NOMO-1 treated with dmso at 0.1 percent for 144 hours (cell line): ENCODE measurements around the gene SPSB2.

Source experiments
- DNase-seq: peaks from one replicate; lab custom pipeline; 2025; ENCODE audit not compliant: unreplicated experiment; lab: John Stamatoyannopoulos, UW

The SPSB2 gene

GRCh38 chr12:6833189-6833890 is 39.8 kb downstream of the SPSB2 start:
- DNase-seq: no peak

DNA sequence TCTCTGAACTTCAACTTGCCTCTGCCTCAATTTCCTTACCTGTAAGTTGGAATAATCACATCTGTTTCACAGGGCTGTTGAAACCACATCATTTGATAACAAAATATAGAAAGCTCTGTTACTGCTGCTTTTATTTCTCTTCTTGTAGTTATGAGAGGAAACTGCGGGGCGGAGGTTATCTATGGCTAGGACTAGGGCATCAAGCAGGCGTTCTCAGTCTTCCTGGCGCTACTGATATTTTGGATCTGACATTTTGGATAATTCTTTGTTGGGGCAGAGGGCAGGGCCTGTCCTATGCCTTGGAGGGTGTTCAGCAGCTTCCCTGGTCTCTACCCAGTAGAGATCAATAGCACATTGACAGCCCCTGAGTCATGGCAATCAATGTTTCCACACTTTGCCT is 41.0 kb downstream of the SPSB2 start:
- no peak for DNase-seq

- DNase-seq: no peak
These were observed 41.6 kb downstream of the SPSB2 start for GRCh38 chr12:6831450-6831995.

- DNase-seq: no peak
These were observed 42.1 kb downstream of the SPSB2 start for GRCh38 chr12:6830999-6831398.

- DNase-seq: no peak
These were observed 42.7 kb downstream of the SPSB2 start for GRCh38 chr12:6830286-6830890.

GRCh38 chr12:6829536-6830220 is 43.4 kb downstream of the SPSB2 start:
- no peak for DNase-seq

- DNase-seq: no peak
These were observed 44.1 kb downstream of the SPSB2 start for GRCh38 chr12:6828781-6829535.

DNA sequence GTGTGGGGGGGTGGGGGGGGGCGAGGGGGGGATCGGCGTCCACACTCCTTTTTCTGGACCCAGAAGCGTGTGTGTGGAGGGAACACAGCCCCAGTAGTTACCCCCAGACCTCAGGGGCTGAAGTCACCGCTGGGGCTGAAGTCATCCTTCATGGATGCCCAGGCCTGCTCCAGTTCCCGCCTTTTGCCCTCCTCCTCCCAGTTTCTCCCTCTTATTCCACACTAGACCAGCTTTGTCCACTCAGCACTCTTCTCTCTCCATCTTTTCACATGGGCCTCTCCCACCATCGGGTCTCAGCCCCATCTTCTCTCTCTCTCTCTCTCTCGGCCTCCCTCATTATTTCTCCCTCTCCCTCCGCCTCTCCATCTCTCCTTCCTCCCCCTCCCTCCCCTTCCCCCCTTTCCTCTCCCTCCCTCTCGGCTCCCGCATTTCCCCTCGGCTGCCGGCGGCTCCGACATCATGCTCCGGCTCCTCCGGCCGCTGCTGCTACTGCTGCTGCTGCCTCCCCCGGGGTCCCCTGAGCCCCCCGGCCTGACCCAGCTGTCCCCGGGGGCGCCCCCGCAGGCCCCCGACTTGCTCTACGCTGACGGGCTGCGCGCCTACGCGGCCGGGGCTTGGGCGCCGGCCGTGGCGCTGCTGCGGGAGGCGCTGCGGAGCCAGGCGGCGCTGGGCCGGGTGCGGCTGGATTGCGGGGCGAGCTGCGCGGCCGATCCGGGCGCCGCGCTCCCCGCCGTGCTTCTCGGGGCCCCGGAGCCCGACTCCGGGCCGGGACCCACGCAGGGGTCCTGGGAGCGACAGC is 44.9 kb downstream of the SPSB2 start, which contains the start of gene P3H3:
Gene P3H3, plus strand, starts transcription at position 426 of the 799 bp plus-strand sequence. Its CDS starts 34 bp downstream, at position 460.
- no peak for DNase-seq

DNA sequence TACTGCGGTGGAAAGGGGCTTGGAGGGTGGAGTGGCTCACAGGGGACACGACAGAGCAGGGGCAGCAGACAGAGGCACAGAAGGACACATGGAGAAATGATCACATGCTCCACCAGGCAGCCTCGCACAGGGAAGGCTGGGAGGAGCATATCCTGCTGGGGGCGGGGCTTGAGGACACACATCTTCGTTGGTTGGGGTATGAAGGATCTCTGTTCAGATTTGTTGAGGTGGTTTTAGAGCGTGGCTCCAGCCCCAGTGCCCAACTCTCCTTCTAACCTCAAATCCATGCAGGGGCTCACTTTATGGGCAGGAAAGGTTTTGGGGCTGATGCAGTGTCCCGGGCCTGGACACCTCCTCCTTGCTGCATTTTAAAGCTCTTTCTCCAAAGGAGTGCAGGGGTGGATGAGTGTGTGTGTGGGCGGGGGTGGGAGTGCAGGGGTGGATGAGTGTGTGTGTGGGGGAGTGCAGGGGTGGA is 45.6 kb downstream of the SPSB2 start:
- DNase-seq: no peak

GRCh38 chr12:6826734-6827436 is 46.2 kb downstream of the SPSB2 start:
- DNase-seq: no peak

GRCh38 chr12:6826125-6826733 is 46.9 kb downstream of the SPSB2 start:
- DNase-seq: no peak

DNA sequence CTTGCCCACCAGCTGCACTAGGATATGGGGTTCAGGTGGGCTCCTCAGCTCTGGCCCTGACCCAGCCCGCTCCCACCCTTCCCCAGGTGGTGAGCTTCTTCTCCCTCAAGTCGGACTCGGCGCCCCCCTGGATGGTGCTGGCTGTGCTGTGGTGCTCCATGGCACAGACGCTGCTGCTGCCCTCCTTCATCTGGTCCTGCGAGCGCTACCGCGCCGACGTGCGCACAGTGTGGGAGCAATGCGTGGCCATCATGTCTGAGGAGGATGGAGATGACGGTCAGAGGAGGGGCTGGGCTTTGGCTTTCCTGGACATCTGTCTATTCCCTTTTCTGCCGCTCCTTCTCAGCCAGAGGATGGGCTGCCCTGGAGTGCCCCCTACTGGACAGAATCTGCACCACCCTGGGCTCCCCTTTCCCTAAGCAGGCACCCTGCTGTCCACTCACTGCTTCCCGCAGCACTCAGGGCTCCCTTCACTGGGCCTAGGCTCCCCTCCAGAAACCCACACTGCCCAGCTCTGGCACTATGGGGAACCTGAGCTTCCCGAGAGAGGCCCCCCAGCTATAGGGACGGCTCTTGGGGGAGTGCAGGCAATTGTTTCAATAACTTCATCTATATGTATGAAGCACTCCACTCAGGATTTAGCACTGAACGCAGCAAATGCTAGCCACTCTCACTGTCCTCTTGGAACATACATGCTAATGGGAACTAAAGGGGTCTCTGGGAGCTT is 47.5 kb downstream of the SPSB2 start:
- peak; percentile 55 for DNase-seq

- no peak for DNase-seq
These were observed 48.2 kb downstream of the SPSB2 start for GRCh38 chr12:6824901-6825381.

DNA sequence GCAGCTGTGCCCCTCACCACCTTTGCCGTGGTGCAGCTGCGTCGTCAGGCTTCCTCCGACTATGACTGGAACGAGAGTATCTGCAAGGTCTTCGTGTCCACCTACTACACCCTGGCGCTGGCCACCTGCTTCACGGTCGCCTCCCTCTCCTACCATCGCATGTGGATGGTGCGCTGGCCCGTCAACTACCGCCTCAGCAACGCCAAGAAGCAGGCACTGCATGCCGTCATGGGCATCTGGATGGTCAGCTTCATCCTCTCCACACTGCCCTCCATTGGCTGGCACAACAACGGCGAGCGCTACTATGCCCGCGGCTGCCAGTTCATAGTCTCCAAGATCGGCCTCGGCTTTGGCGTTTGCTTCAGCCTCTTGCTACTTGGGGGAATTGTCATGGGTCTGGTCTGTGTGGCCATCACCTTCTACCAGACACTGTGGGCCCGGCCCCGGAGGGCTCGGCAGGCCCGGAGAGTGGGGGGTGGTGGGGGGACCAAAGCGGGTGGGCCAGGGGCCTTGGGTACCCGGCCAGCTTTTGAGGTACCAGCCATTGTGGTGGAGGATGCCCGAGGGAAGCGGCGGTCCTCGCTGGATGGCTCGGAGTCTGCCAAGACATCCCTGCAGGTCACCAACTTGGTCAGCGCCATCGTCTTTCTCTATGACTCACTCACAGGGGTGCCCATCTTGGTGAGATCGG is 48.9 kb downstream of the SPSB2 start:
- DNase-seq: no peak

DNA sequence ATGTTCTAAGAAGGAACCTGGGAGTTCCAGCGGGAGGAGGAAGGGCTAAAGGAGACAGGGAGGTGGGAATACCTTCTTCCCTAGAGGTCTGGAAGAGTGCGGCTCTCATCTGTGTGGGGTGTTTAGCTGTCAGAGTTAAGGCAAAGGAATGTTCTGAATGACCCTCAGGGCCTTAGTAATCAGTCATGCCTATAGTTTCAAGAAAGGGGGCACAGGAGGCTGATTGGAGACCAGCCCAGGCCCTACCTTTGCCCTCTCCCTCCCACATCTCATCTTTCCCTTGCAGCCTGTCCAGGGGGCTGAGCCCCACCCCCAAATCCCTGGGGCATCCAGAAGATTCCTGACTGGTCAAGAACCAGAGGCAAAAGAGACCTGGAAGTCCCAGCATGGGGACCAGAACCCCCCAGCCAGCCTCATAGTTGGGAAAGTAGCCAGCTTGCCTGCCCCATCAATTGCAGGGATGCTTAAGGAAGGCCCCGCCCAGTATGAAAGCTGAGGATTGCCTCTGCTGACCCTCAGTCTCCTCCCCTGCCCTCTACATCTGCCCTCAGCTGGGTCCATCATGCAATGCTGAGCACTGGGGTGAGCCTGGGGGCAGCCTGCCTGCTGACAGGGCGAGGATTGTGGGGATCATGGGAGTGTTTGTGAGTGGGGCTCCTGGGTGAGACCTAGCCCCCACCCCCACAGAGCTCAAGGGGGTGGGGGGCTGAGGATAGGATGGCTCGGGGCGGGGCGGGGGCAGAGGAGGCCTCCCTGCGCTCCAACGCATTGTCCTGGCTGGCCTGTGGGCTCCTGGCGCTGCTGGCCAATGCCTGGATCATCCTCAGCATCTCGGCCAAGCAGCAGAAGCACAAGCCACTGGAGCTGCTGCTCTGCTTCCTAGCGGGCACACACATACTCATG is 49.7 kb downstream of the SPSB2 start:
- no peak for DNase-seq

DNA sequence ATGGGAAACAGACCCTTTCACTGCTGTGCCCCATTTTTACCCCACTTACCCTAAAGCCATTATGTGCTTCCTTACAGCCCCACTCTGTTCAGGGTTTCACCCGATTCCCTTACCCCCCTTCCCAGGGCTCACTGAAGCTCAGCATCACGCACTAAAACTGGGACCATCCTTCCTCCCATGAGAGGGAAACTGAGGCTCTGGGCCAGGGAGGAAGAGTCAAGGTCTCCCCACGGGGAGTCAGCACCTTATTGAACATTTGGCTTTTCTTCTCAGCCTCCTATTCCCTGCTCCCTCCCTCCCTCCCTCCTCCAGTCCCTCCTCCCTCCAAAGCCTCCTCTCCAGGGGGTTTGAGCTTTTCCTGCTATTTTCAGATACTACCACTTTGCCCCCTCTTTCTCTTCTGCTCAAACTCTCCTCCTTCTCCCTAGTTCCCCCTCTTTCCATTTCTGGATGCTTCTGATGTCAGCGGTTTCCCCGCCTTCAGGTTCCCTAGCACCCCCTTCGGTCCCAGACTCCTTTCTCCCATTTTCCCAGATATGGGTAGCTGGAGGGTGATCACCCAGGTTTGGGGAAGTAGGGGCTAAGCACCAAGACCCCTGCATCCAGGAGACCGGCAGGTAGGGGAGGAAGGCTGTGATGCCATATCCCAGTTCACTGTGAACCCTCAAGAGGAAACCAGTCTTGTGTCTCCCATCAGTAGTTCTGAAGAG is 50.5 kb downstream of the SPSB2 start:
- DNase-seq: no peak
